Suprapubic skin (tissue), 4 donors: Measurements from ENCODE around the gene CLDN19. TPM values are rescaled to one million over a fixed set of nuclear protein-coding genes. Genes with fewer than 3 reads are reported as not detected.

Source experiments
- DNase-seq, 2 donors: peaks; one replicate each; pipeline ENCODE4 v3.0.0-alpha.2; 2019; ENCODE audit warnings: low spot score in 2 of 2
- H3K27ac ChIP-seq: fragments of 200-600 bp; sonication (generic); one replicate; pipeline ENCODE4 v1.5.1; 2019
- H3K27me3 ChIP-seq: fragments of 200-600 bp; sonication (generic); one replicate; pipeline ENCODE4 v1.5.1; 2019
- H3K36me3 ChIP-seq: fragments of 200-600 bp; sonication (generic); one replicate; pipeline ENCODE4 v1.5.1; 2019
- H3K4me1 ChIP-seq: fragments of 200-600 bp; sonication (generic); one replicate; pipeline ENCODE4 v1.5.1; 2019
- H3K4me3 ChIP-seq: fragments of 200-600 bp; sonication (generic); one replicate; pipeline ENCODE4 v1.5.1; 2019; ENCODE audit warnings: mild to moderate bottlenecking
- H3K9me3 ChIP-seq: fragments of 200-600 bp; sonication (generic); one replicate; pipeline ENCODE4 v1.5.1; 2019
- CTCF ChIP-seq, 2 donors: fragments of 200-600 bp in 1 of 2; fragments of 450-650 bp in 1 of 2; sonication (generic) in 1 of 2; IDR thresholded peaks; one replicate each; pipeline ENCODE4 v1.5.1; 2016 to 2019; ENCODE audit warnings: antibody characterized with exemption in 2 of 2, mild to moderate bottlenecking in 1 of 2, moderate library complexity in 1 of 2
- EP300 ChIP-seq: sonication (generic); formaldehyde crosslinking; IDR thresholded peaks from one replicate; pipeline ENCODE4 v1.6.1; 2017; ENCODE audit warnings: antibody characterized with exemption
- POLR2A ChIP-seq, 2 donors: fragments of 450-650 bp; IDR thresholded peaks; one replicate each; pipeline ENCODE4 v1.6.1; 2017; ENCODE audit warnings: antibody characterized with exemption in 2 of 2, mild to moderate bottlenecking in 2 of 2, moderate library complexity in 2 of 2
- POLR2AphosphoS5 ChIP-seq, 3 donors: sonication (generic); formaldehyde crosslinking; IDR thresholded peaks; one replicate each; pipeline ENCODE4 v1.6.1; 2017; ENCODE audit warnings: antibody characterized with exemption in 3 of 3
- WGBS: methylation state at CpG from one replicate; pipeline ENCODE4 v1.1.5; 2018; 5-methylcytosine and 5-hydroxymethylcytosine counted together
- total RNA-seq, 4 donors: library from RNA; depleted of rRNA; stranded (reverse); fragments of >200 nt; gene quantifications; one replicate each; pipeline ENCODE4 v1.1.0, GENCODE V29; 2016

CLDN19 gene
- total RNA-seq, 4 donors from 2014 or later: 0.38 to 0.98 (median 0.44) TPM; not detected in 1

- TF ChIP-seq POLR2AphosphoS5 (IDR thresholded peaks at IDR 0.05) (no peak), POLR2A (IDR thresholded peaks at IDR 0.05) (no peak), EP300 (no peak), CTCF (IDR thresholded peaks at IDR 0.05) (no peak)
- Histone ChIP-seq H3K27ac (no peak overlapping the region), H3K4me3 (no peak overlapping the region), H3K9me3 (no peaks in the 10 kb centered on the region), H3K27me3 (no peaks in the 10 kb centered on the region), H3K4me1 (peaks cover 22% of the 10 kb centered on the region), H3K36me3 (peaks cover 49% of the 10 kb centered on the region)
- peak; percentile 36 to 65 for DNase-seq
- 80% methylated on average over 8 of the region's 8 CpGs for WGBS
These were observed 5.8 kb upstream of the CLDN19 start for GRCh38 chr1:42745851-42746250.

- Histone ChIP-seq H3K36me3 (peaks cover 34% of the 10 kb centered on the region), H3K9me3 (no peaks in the 10 kb centered on the region), H3K27ac (no peak overlapping the region), H3K4me1 (peaks cover 30% of the 10 kb centered on the region), H3K27me3 (no peaks in the 10 kb centered on the region), H3K4me3 (no peak overlapping the region)
- DNase-seq: peak in 1 of 2 donors; percentile 29
- WGBS: 90% methylated on average over 9 of the region's 9 CpGs
- TF ChIP-seq EP300: no peak
- no peak for TF ChIP-seq POLR2A (IDR thresholded peaks at IDR 0.05)
- no peak for TF ChIP-seq POLR2AphosphoS5 (IDR thresholded peaks at IDR 0.05)
These were observed 4.0 kb upstream of the CLDN19 start for GRCh38 chr1:42744148-42744413.

DNA sequence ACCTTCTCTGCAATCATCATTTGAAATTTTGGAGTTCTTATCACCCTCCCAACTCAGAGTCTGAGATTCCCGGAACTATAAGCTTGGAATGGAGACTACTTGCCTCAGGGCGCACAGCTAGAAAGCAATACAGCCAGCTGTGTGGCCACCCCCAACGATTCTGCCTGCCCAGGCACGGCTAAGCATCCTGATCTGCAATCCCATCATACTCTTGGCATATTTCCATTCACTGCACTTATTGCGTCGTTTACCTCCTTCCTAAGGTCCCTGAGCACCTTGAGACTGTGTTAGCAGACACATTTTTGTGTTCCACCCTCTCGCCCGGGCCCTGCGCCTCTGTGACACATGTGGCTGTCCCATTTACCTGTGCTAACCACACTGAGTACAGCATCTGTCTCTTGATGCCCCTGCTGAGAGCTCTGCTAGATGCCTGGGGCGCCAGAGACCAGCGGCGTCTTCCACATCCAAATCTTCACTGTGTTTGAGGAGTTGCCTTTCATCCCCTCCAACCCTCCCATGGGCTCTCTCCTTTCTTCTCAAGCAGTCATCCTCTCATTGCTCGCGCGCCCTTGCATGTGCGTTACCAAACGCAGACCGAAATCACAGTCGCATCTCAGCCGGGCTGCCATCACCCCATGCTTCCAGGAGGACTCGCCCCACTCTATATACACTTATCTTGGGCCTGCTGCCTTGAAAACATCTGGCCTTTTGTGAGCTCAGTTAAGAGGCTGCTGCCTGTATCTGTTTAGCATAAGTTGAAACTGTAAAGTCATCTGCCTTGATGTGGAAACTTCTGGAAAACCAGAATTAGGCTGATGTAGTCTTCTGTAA, 3.5 kb upstream of the CLDN19 start:
- H3K27me3 ChIP-seq: no peaks in the 10 kb centered on the region
- H3K4me3 ChIP-seq: no peak overlapping the region
- no peaks in the 10 kb centered on the region for H3K9me3 ChIP-seq
- WGBS: 52% methylated on average over 21 of the region's 21 CpGs
- peaks cover 29% of the 10 kb centered on the region for H3K4me1 ChIP-seq
- peak in 1 of 2 donors; percentile 72 for DNase-seq
- no peak for TF ChIP-seq EP300
- H3K36me3 ChIP-seq: peaks cover 29% of the 10 kb centered on the region
- peak overlapping the region; percentile 58 for H3K27ac ChIP-seq

DNA sequence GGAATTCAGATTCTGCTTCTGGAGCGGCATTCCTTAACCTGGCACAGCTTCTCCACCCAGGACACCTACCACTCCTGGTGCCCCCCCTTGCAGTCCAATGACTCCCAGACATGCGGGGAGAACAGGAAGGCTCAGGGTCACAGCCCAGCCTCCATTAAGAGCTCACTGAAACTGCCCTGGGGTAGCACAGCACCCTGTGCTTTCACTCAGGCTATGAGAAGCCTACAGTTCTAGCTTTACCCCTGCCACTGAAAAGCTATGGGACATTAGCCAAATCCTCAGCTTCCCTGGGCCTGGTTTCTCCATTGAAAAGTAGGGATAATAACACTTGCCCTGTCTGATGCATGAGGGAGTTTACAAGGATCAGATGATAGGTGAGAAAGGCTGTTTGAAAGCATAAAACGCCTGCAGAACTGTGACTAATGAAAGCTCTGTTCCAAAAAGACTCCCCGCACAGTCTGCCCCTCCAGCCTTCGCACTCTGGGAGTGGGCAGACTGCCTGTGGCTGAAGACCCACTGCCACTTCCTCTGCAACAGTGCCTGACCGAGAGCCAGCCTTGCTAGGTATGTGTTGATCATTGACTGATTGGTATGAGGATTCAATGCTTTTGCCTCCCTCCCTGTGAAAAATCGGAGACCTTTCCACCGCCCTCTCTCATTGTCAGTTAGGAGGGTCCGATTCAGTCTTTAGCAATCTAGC, 2.7 kb upstream of the CLDN19 start:
- no peak for DNase-seq
- 49% methylated on average over 9 of the region's 9 CpGs for WGBS
- H3K9me3 ChIP-seq: no peaks in the 10 kb centered on the region
- H3K36me3 ChIP-seq: peaks cover 21% of the 10 kb centered on the region
- peaks cover 28% of the 10 kb centered on the region for H3K4me1 ChIP-seq
- no peak overlapping the region for H3K4me3 ChIP-seq
- TF ChIP-seq CTCF (IDR thresholded peaks at IDR 0.05) (no peak), POLR2A (IDR thresholded peaks at IDR 0.05) (no peak), EP300 (no peak), POLR2AphosphoS5 (IDR thresholded peaks at IDR 0.05) (no peak)
- peak overlapping the region; percentile 58 for H3K27ac ChIP-seq
- H3K27me3 ChIP-seq: no peaks in the 10 kb centered on the region

DNA sequence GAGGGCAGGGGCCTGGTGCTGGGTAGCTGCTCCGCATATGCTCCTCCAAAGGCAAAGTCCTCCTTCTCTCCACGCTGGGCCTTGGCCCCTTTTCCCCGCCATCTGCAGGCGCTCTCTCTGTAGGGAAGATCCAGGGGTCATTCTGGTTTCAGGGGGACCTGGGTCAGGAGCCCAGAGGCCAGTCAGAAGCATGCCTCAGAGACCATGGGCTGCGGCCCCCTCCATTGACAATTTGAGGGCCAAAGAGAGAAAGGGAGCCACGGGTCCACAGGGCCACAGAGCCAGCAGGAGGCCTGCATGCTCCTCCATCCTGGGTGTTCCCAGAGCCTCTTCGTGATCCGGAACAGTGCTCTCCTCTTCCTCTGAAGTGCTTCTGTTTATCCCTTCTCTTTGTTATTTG, 2.1 kb upstream of the CLDN19 start:
- Histone ChIP-seq H3K4me3 (no peak overlapping the region), H3K9me3 (no peaks in the 10 kb centered on the region), H3K27me3 (no peaks in the 10 kb centered on the region), H3K36me3 (peaks cover 15% of the 10 kb centered on the region), H3K4me1 (peaks cover 32% of the 10 kb centered on the region), H3K27ac (no peak overlapping the region)
- no peak for DNase-seq
- 78% methylated on average over 8 of the region's 8 CpGs for WGBS
- TF ChIP-seq POLR2AphosphoS5 (IDR thresholded peaks at IDR 0.05) (no peak), POLR2A (IDR thresholded peaks at IDR 0.05) (no peak), CTCF (IDR thresholded peaks at IDR 0.05) (no peak), EP300 (no peak)

- DNase-seq: no peak
- Histone ChIP-seq H3K4me3 (no peak overlapping the region), H3K9me3 (no peaks in the 10 kb centered on the region), H3K4me1 (peaks cover 36% of the 10 kb centered on the region), H3K27me3 (no peaks in the 10 kb centered on the region), H3K27ac (no peak overlapping the region), H3K36me3 (peaks cover 11% of the 10 kb centered on the region)
- TF ChIP-seq CTCF (IDR thresholded peaks at IDR 0.05) (no peak), POLR2AphosphoS5 (IDR thresholded peaks at IDR 0.05) (no peak), EP300 (no peak), POLR2A (IDR thresholded peaks at IDR 0.05) (no peak)
- WGBS: 89% methylated on average over 4 of the region's 4 CpGs
These were observed 1.7 kb upstream of the CLDN19 start for GRCh38 chr1:42741706-42742105.
